HG03095 (cell line): ENCODE measurements around the gene AP5S1.
"Not testable (repeated sequence)": the region's sequence is repeated elsewhere in the genome, so short reads cannot be mapped to it uniquely, and the experiment has no call there.

Experiments used
- ATAC-seq: cut with Tn5 transposase; IDR thresholded peaks from one replicate; pipeline ENCODE4 v1.9.1; 2021; ENCODE audit warnings: moderate library complexity; ENCODE audit not compliant: unreplicated experiment

AP5S1 gene

GRCh38 chr20:3842348-3842930 lies 22.1 kb downstream of the AP5S1 start:
- no peak for ATAC-seq

GRCh38 chr20:3843490-3843889 lies 23.1 kb downstream of the AP5S1 start:
- ATAC-seq: no peak

DNA sequence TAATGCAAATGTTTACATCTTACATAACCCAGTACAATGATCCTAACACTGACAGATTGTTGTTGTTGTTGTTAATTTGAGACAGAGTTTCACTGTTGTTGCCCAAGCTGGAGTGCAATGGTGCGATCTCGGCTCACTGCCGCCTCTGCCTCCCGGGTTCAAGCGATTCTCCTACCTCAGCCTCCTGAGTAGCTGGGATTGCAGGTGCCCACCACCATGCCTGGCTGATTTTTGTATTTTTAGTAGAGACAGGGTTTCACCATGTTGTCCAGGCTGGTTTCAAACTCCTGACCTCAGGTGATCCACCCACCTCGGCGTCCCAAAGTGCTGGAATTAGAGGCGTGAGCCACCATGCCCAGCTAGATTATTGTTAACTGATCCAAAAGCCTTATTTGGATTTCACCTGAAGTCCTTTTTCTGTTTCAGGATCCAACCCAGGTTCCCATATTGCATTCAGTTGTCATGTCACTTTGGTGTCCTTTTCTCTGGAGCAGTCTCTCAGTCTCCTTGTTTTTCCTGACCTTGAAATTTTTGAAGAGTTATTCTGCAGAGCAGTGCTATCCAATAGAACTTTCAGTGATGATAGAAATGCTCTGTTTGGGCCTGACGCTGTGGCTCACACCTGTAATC lies 23.8 kb downstream of the AP5S1 start:
- ATAC-seq: not testable (repeated sequence)

GRCh38 chr20:3846378-3846739 lies 26.0 kb downstream of the AP5S1 start:
- ATAC-seq: no peak

- ATAC-seq: peak; percentile 86
Observed at GRCh38 chr20:3846740-3847428, 26.5 kb downstream of the AP5S1 start, which contains the start of gene MAVS. TSS of gene MAVS (plus strand) at chr20:3846834. CDS start at chr20:3854625, 7,791 bp downstream.

- no peak for ATAC-seq
Observed at GRCh38 chr20:3847429-3847940, 27.1 kb downstream of the AP5S1 start.

- ATAC-seq: no peak
Observed at GRCh38 chr20:3848565-3848964, 28.2 kb downstream of the AP5S1 start.

DNA sequence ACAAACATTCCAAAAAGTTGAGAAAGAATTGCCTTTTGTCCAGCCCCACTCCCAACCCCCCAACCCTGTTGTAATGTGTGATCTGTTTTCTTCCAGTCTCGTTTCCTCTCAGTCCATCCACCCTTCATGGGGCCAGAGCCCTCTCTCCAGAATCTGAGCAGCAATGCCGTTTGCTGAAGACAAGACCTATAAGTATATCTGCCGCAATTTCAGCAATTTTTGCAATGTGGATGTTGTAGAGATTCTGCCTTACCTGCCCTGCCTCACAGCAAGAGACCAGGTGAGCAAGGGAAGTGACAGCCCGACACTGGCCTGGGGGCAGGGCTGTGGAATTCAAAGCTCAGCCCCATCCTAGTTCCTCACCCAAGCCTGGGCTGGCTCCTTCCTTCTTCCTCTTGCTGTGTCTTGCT lies 34.1 kb downstream of the AP5S1 start:
- no peak for ATAC-seq

- ATAC-seq: no peak
Observed at GRCh38 chr20:3857405-3857804, 37.1 kb downstream of the AP5S1 start.

GRCh38 chr20:3858689-3859088 lies 38.3 kb downstream of the AP5S1 start:
- ATAC-seq: no peak

DNA sequence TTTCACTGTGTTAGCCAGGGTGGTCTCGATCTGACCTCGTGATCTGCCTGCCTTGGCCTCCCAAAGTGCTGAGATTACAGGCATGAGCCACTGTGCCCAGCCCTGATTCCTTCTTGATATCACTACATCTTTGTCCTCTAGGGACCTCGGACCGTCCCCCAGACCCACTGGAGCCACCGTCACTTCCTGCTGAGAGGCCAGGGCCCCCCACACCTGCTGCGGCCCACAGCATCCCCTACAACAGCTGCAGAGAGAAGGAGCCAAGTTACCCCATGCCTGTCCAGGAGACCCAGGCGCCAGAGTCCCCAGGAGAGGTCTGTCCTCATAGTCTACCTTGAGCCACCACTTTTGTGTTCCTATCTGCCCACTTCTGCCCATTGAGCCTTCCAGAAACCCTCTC lies 40.8 kb downstream of the AP5S1 start:
- no peak for ATAC-seq

DNA sequence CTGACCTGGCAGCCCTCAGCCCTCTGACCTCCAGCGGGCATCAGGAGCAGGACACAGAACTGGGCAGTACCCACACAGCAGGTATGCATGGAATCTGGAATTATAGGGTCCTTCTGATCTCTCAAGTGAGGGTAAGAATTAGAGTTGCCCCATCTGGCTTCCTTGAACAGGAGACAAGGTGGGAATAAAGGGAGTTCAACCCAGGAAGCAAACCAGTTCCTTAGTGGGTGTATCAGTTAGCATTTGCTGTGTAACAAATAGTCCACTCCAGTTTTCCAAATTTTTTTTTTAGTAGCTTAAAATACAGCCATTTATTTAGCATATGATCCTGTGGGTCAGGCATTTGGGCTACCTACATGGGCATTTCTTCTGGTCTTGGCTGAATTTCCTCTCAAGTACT lies 42.0 kb downstream of the AP5S1 start:
- ATAC-seq: no peak

GRCh38 chr20:3863317-3863716 lies 43.0 kb downstream of the AP5S1 start:
- no peak for ATAC-seq

- ATAC-seq: no peak
Observed at GRCh38 chr20:3864518-3864917, 44.2 kb downstream of the AP5S1 start.

- ATAC-seq: no peak
Observed at GRCh38 chr20:3865152-3865886, 45.0 kb downstream of the AP5S1 start.

DNA sequence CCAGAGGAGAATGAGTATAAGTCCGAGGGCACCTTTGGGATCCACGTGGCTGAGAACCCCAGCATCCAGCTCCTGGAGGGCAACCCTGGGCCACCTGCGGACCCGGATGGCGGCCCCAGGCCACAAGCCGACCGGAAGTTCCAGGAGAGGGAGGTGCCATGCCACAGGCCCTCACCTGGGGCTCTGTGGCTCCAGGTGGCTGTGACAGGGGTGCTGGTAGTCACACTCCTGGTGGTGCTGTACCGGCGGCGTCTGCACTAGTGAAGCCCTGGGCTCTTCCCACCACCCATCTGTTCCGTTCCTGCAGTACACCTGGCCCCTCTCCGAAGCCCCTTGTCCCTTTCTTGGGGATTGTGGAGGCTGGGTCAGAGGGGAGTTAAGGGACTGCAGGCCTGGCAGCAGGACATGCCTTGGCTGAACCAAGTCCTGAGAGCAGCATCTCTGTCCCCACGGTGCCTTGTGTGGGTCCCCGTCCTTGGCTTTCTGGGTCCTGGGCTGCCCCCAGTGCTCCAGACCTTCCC lies 45.6 kb downstream of the AP5S1 start:
- no peak for ATAC-seq

DNA sequence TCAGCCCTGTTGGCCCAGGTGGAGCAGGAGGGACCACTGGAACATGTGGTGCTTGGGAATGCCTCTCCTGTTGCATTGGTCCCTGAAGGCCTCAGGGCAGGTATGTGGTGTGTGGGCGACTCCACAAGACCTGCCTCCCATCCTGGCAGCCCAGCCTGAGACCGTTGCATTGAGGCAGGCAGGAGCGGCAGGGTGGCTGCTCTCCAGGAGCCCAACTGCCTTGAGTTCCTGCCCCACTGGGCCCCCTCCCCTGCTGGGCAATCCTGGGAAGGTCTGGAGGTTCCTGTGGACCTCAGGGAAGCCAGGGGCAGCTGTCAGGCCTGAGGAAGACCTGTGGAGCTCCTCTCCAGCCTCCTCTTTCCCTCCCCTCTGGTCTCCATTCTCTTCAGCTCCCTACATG lies 46.1 kb downstream of the AP5S1 start:
- no peak for ATAC-seq

GRCh38 chr20:3867802-3868201 lies 47.5 kb downstream of the AP5S1 start:
- ATAC-seq: no peak

DNA sequence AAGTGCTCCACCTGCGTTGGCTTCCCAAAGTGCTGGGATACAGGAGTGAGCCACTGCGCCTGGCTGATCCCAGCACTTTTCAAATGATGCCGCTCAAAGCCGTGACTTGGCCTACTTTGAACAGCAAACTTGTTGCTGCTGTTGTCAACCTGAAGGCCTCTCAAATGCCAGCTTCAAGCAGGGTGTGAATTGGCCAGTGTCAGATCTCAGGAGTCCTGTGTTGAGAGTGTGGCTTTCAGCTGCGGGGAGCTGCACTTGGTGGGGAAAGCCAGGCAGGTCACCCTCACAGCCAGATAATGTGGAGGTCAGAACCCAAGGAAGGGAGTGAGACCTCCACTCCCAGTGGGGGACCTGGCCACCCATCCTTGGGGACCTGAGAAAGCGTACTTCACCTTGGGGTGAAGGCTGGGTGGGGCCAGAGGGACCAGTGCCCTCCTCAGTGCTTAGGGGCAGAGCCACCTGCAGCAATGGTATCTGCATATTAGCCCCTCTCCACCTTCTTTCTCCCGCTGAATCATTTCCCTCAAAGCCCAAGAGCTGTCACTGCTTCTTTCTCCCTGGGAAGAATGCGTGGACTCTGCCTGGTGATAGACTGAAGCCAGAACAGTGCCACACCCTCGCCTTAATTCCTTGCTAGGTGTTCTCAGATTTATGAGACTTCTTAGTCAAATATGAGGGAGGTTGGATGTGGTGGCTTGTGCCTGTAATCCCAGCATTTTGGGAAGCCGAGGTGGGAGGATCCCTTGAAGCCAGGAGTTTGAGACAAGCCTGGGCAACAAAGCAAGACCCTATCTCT lies 49.7 kb downstream of the AP5S1 start:
- ATAC-seq: no peak

GRCh38 chr20:3871550-3872265 lies 51.4 kb downstream of the AP5S1 start:
- no peak for ATAC-seq
